PC-3 (cell line): ENCODE results near the gene BACH2. TPM values are rescaled to one million over a fixed set of nuclear protein-coding genes. Genes with fewer than 3 reads are reported as not detected.

ENCODE experiments used
- ATAC-seq: fragments of 200-7000 bp; cut with Tn5 transposase; 2 replicates; pipeline ENCODE4 v1.9.1; 2020; ENCODE audit warnings: mild to moderate bottlenecking, moderate library complexity
- BruUV-seq: library from RNA; stranded (reverse); fragments of 400-500 nt; replicated peaks from 2 replicates; lab custom pipeline; 2021; lab: Mats Ljungman, UMichigan
- CTCF ChIA-PET: fragments of 300-600 bp; sonication (Branson Sonifier 250); formaldehyde crosslinking; loops from one replicate; lab custom pipeline; 2022; ENCODE audit warnings: antibody characterized with exemption; lab: Charles Lee
- POLR2A ChIA-PET: fragments of 300-600 bp; sonication (Branson Sonifier 250); formaldehyde crosslinking; loops from one replicate; lab custom pipeline; 2022; ENCODE audit warnings: antibody characterized with exemption; ENCODE audit not compliant: unreplicated experiment; lab: Charles Lee
- DNase-seq: peaks from one replicate; pipeline ENCODE4 v3.0.0-alpha.2; 2015
- H2AFZ ChIP-seq: fragments of 300-600 bp; sonication (generic); 2 replicates; pipeline ENCODE4 v1.6.0; 2016; ENCODE audit warnings: antibody characterized with exemption, low read length
- H3F3A ChIP-seq: fragments of 300-600 bp; sonication (generic); one replicate; pipeline ENCODE4 v1.6.0; 2017; ENCODE audit warnings: antibody characterized with exemption, low read length, control low read depth, mild to moderate bottlenecking; ENCODE audit not compliant: unreplicated experiment
- H3K27ac ChIP-seq: fragments of 300-600 bp; sonication (generic); 2 replicates; pipeline ENCODE4 v1.5.1; 2016; ENCODE audit warnings: mild to moderate bottlenecking, low read length
- H3K27me3 ChIP-seq: fragments of 300-600 bp; sonication (generic); 2 replicates; pipeline ENCODE4 v1.6.1; 2016; ENCODE audit warnings: low read length, mixed read lengths
- H3K36me3 ChIP-seq: fragments of 300-600 bp; sonication (generic); 2 replicates; pipeline ENCODE4 v1.6.1; 2016; ENCODE audit warnings: low read depth, mixed run types, low read length, mixed read lengths
- H3K4me1 ChIP-seq: fragments of 300-600 bp; sonication (generic); 2 replicates; pipeline ENCODE4 v1.5.1; 2016; ENCODE audit warnings: low read length; ENCODE audit not compliant: insufficient read depth
- H3K4me2 ChIP-seq: fragments of 300-600 bp; sonication (generic); 2 replicates; pipeline ENCODE4 v1.6.0; 2016; ENCODE audit warnings: low read length
- H3K4me3 ChIP-seq: fragments of 300-600 bp; sonication (generic); 2 replicates; pipeline ENCODE4 v1.5.1; 2016; ENCODE audit warnings: mild to moderate bottlenecking, low read length, mixed read lengths
- H3K79me2 ChIP-seq: fragments of 300-600 bp; sonication (generic); 2 replicates; pipeline ENCODE4 v1.6.1; 2017; ENCODE audit warnings: low read length, mixed read lengths
- H3K9ac ChIP-seq: fragments of 300-600 bp; sonication (generic); 2 replicates; pipeline ENCODE4 v1.6.0; 2016; ENCODE audit warnings: mild to moderate bottlenecking, low read length
- H3K9me2 ChIP-seq: fragments of 300-600 bp; sonication (generic); replicated peaks from 2 replicates; pipeline ENCODE4 v1.6.1; 2016; ENCODE audit warnings: mixed run types, low read length, mixed read lengths
- H3K9me3 ChIP-seq: fragments of 300-600 bp; sonication (generic); 2 replicates; pipeline ENCODE4 v1.6.1; 2016; ENCODE audit warnings: low read length, mixed read lengths
- H4K20me1 ChIP-seq: fragments of 300-600 bp; sonication (generic); 2 replicates; pipeline ENCODE4 v1.6.1; 2016; ENCODE audit warnings: low read length, mixed read lengths
- EZH2 ChIP-seq: fragments of 300-600 bp; sonication (generic); IDR thresholded peaks from one replicate; pipeline ENCODE4 v1.6.1; 2017; ENCODE audit warnings: antibody characterized with exemption, mild to moderate bottlenecking, low read length; ENCODE audit not compliant: unreplicated experiment
- EZH2phosphoT487 ChIP-seq: fragments of 300-600 bp; sonication (generic); IDR thresholded peaks from 2 replicates; pipeline ENCODE4 v1.6.1; 2018; ENCODE audit warnings: mild to moderate bottlenecking, antibody characterized with exemption, low read length, borderline replicate concordance
- intact Hi-C: fragments of 100-400 bp; cut with micrococcal nuclease; formaldehyde crosslinking; loops from 2 replicates; pipeline ENCODE4 v1.9.0; 2023
- total RNA-seq: library from RNA; depleted of rRNA; stranded (reverse); fragments of >200 nt; gene quantifications from 2 replicates; pipeline ENCODE4 v1.2.3, GENCODE V29; 2014
- TF ChIP-seq, protein P1 (sequence below): fragments of 300-600 bp; sonication (generic); conservative IDR thresholded peaks from 2 replicates; pipeline ENCODE4 v1.5.1; 2017; ENCODE audit warnings: antibody characterized with exemption, low read depth, mild to moderate bottlenecking, low read length

The BACH2 gene
- total RNA-seq, 1 experiment from 2014 or later, result 7.0 TPM

DNA sequence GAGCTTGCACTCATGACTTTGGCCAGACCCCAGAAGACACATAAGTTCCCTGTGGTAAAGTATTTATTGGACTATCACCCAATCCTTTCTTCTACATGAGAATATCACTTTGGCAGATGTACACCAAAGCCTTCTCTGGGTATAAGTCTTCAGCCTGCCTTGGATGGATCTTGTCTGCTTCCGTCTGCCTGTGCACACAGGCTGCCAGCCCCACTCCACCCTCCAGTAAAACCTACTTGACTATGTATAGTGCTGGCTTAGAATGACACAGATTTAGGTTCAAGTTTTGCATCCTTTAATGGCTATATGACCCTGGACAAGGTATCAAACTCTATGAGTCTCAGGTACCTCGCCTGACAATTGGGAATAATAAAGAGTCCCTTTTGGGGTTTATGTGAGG lies 63.4 kb downstream of the BACH2 start:
- CTCF ChIA-PET, result no interaction called here
- Histone ChIP-seq H3K4me1 (peaks cover 17% of the 10 kb centered on the region), H3K9me3 (no peaks in the 10 kb centered on the region), H3K27ac (no peak overlapping the region), H3F3A (no peaks in the 10 kb centered on the region), H3K79me2 (no peaks in the 10 kb centered on the region), H3K4me2 (no peak overlapping the region), H2AFZ (no peak overlapping the region), H3K27me3 (no peaks in the 10 kb centered on the region), H3K9ac (no peak overlapping the region), H4K20me1 (no peaks in the 10 kb centered on the region), H3K36me3 (no peaks in the 10 kb centered on the region), H3K9me2 (no peaks in the 10 kb centered on the region), H3K4me3 (no peak overlapping the region)
- no peak for ATAC-seq
- POLR2A ChIA-PET, result no interaction called here
- DNase-seq, result no peak
- BruUV-seq, result no TSS peak
- TF ChIP-seq EZH2, result no peak
- no peak for TF ChIP-seq EZH2phosphoT487
- TF ChIP-seq, protein P1, sequence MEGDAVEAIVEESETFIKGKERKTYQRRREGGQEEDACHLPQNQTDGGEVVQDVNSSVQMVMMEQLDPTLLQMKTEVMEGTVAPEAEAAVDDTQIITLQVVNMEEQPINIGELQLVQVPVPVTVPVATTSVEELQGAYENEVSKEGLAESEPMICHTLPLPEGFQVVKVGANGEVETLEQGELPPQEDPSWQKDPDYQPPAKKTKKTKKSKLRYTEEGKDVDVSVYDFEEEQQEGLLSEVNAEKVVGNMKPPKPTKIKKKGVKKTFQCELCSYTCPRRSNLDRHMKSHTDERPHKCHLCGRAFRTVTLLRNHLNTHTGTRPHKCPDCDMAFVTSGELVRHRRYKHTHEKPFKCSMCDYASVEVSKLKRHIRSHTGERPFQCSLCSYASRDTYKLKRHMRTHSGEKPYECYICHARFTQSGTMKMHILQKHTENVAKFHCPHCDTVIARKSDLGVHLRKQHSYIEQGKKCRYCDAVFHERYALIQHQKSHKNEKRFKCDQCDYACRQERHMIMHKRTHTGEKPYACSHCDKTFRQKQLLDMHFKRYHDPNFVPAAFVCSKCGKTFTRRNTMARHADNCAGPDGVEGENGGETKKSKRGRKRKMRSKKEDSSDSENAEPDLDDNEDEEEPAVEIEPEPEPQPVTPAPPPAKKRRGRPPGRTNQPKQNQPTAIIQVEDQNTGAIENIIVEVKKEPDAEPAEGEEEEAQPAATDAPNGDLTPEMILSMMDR, result no peak
- intact Hi-C loops, result no loop called here

DNA sequence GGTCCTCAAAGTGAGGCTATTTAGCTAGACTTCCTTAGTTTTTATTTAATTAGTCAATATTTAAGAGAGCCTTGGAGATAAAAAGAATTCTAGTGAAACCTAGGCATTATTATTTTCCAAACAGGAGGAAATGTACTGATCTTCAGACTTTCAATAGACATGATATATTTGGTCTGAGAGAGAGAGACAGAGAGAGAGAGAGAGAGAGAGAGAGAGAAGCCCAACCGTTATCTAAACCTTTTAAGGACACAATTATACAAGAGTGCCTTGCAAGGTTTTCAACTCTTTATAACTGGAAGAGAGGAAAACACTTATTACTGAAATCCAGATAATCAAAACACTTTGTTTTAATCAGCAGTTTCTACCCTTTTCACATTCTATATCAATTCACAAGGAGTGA lies 64.8 kb downstream of the BACH2 start:
- Histone ChIP-seq H3K36me3 (no peaks in the 10 kb centered on the region), H2AFZ (no peak overlapping the region), H3K79me2 (no peaks in the 10 kb centered on the region), H3F3A (no peaks in the 10 kb centered on the region), H4K20me1 (no peaks in the 10 kb centered on the region), H3K4me1 (peaks cover 5% of the 10 kb centered on the region; the same call in 1 of the 2 replicates), H3K27ac (no peak overlapping the region), H3K27me3 (no peaks in the 10 kb centered on the region), H3K9ac (no peak overlapping the region), H3K4me2 (no peak overlapping the region), H3K4me3 (no peak overlapping the region), H3K9me2 (no peaks in the 10 kb centered on the region), H3K9me3 (no peaks in the 10 kb centered on the region)
- DNase-seq (no peak), ATAC-seq (no peak)
- CTCF ChIA-PET, result no interaction called here
- TF ChIP-seq, protein P1, result no peak
- no peak for TF ChIP-seq EZH2phosphoT487
- intact Hi-C loops, result no loop called here
- BruUV-seq, result no TSS peak
- POLR2A ChIA-PET, result no interaction called here

DNA sequence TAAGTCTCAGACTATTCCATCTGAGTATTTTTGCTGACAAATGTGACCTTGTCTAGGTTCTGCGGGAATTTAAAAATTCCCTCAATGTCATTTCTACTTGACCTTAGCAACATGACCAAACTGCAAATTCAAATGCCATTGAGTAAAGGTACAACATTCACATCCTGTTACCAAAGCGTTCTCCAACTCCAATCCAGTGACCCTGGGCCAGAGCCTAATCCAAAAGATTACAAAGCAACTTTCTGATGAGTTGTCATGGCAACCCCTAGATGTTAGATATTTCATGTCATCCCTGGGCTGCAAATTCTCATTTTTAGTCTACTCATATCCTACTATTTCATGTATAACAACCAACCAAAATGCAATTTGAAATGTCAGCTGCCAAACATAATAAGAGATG lies 65.3 kb downstream of the BACH2 start:
- BruUV-seq, result no TSS peak
- no peak overlapping the region for H3K4me2 ChIP-seq

More for the DNA sequence above, 65.3 kb downstream of the BACH2 start:
- POLR2A ChIA-PET, result no interaction called here
- Histone ChIP-seq H3K4me3 (no peak overlapping the region), H4K20me1 (no peaks in the 10 kb centered on the region), H3K9me2 (no peaks in the 10 kb centered on the region), H3K27me3 (no peaks in the 10 kb centered on the region), H2AFZ (no peak overlapping the region), H3K79me2 (no peaks in the 10 kb centered on the region), H3K9ac (no peak overlapping the region), H3K9me3 (no peaks in the 10 kb centered on the region), H3K36me3 (no peaks in the 10 kb centered on the region), H3F3A (no peaks in the 10 kb centered on the region), H3K4me1 (no peaks in the 10 kb centered on the region), H3K27ac (no peak overlapping the region)
- CTCF ChIA-PET, result no interaction called here
- DNase-seq, result no peak
- intact Hi-C loops, result no loop called here
- ATAC-seq, result no peak
- TF ChIP-seq EZH2 (no peak), EZH2phosphoT487 (no peak)
- TF ChIP-seq, protein P1, result no peak
